ENCODE data around the gene HYDIN.

HYDIN gene

GRCh38 chr16:70788668-70789594 is 441.6 kb downstream of the HYDIN start:
- no peak for DNase-seq (ENCODE audit: low read depth)

- no peak for DNase-seq (ENCODE audit: low read depth)
Measured at GRCh38 chr16:70786020-70786755, 444.3 kb downstream of the HYDIN start.

GRCh38 chr16:70784692-70785555 is 445.6 kb downstream of the HYDIN start:
- DNase-seq (ENCODE audit: low read depth) = no peak

- DNase-seq (ENCODE audit: low read depth) = no peak
Measured at GRCh38 chr16:70782237-70782636, 448.3 kb downstream of the HYDIN start.

GRCh38 chr16:70781800-70782199 is 448.7 kb downstream of the HYDIN start:
- no peak for DNase-seq (ENCODE audit: low read depth)

- DNase-seq (ENCODE audit: low read depth) = no peak
Measured at GRCh38 chr16:70780546-70780945, 450.0 kb downstream of the HYDIN start.

- DNase-seq (ENCODE audit: low read depth) = no peak
Measured at GRCh38 chr16:70779361-70779760, 451.2 kb downstream of the HYDIN start.

- DNase-seq (ENCODE audit: low read depth) = peak; percentile 65
Measured at GRCh38 chr16:70778901-70779309, 451.6 kb downstream of the HYDIN start.

- no peak for DNase-seq (ENCODE audit: low read depth)
Measured at GRCh38 chr16:70777973-70778406, 452.5 kb downstream of the HYDIN start.

- no peak for DNase-seq (ENCODE audit: low read depth)
Measured at GRCh38 chr16:70777496-70777895, 453.0 kb downstream of the HYDIN start.

- DNase-seq (ENCODE audit: low read depth) = no peak
Measured at GRCh38 chr16:70775399-70775798, 455.1 kb downstream of the HYDIN start.

- DNase-seq (ENCODE audit: low read depth) = no peak
Measured at GRCh38 chr16:70774261-70774660, 456.3 kb downstream of the HYDIN start.

- no peak for DNase-seq (ENCODE audit: low read depth)
Measured at GRCh38 chr16:70772493-70772892, 458.0 kb downstream of the HYDIN start.

- DNase-seq (ENCODE audit: low read depth) = no peak
Measured at GRCh38 chr16:70770626-70771552, 459.6 kb downstream of the HYDIN start.

GRCh38 chr16:70770291-70770625 is 460.3 kb downstream of the HYDIN start:
- no peak for DNase-seq (ENCODE audit: low read depth)

GRCh38 chr16:70769761-70770160 is 460.8 kb downstream of the HYDIN start:
- DNase-seq (ENCODE audit: low read depth) = no peak

- DNase-seq (ENCODE audit: low read depth) = no peak
Measured at GRCh38 chr16:70769131-70769530, 461.4 kb downstream of the HYDIN start.

GRCh38 chr16:70768203-70768580 is 462.3 kb downstream of the HYDIN start:
- DNase-seq (ENCODE audit: low read depth) = no peak

GRCh38 chr16:70767377-70768202 is 462.9 kb downstream of the HYDIN start:
- no peak for DNase-seq (ENCODE audit: low read depth)

- no peak for DNase-seq (ENCODE audit: low read depth)
Measured at GRCh38 chr16:70766658-70767057, 463.9 kb downstream of the HYDIN start.
